CD14-positive monocyte (primary cell): Measurements from ENCODE around the gene ACOT7. TPM values are rescaled to one million over a fixed set of nuclear protein-coding genes. Genes with fewer than 3 reads are reported as not detected.
A peak's percentile ranks its signal among the peaks of the same experiment; 100 is the strongest.

Experiments used
- DNase-seq, 3 donors: peaks; one replicate each; pipeline ENCODE4 v3.0.0-alpha.2; 2011 to 2022
- H2AFZ ChIP-seq: 2 replicates; pipeline ENCODE4 v1.6.0; 2012; ENCODE audit warnings: mild to moderate bottlenecking, low read depth, low read length, inconsistent platforms; ENCODE audit not compliant: insufficient read depth, poor library complexity, severe bottlenecking
- H3K27ac ChIP-seq, 2 donors: 1 replicate in 1 of 2; 2 replicates in 1 of 2; pipeline ENCODE4 v1.5.1; 2012 to 2013; ENCODE audit warnings: low read length in 2 of 2, control low read depth in 1 of 2, inconsistent platforms in 1 of 2, low read depth in 1 of 2, mild to moderate bottlenecking in 1 of 2
- H3K27me3 ChIP-seq, 2 donors: one replicate each; pipeline versions ENCODE4 v1.6.0 to v1.6.1; 2011 to 2013; ENCODE audit warnings: low read length in 2 of 2; ENCODE audit not compliant: control insufficient read depth in 2 of 2, insufficient read depth in 2 of 2
- H3K36me3 ChIP-seq, 2 donors: replicated peaks in 1 of 2; 1 replicate in 1 of 2; 2 replicates in 1 of 2; pipeline versions ENCODE4 v1.5.1 to v1.6.1; 2012 to 2013; ENCODE audit warnings: low read length in 2 of 2, control low read depth in 1 of 2, inconsistent platforms in 1 of 2, mild to moderate bottlenecking in 1 of 2; ENCODE audit not compliant: insufficient read depth in 2 of 2, control insufficient read depth in 1 of 2
- H3K4me1 ChIP-seq, 2 donors: 1 replicate in 1 of 2; 2 replicates in 1 of 2; pipeline versions ENCODE4 v1.5.1 to v1.6.1; 2012 to 2013; ENCODE audit warnings: low read length in 2 of 2, control low read depth in 1 of 2, inconsistent platforms in 1 of 2, mild to moderate bottlenecking in 1 of 2, moderate library complexity in 1 of 2; ENCODE audit not compliant: insufficient read depth in 2 of 2, control insufficient read depth in 1 of 2
- H3K4me2 ChIP-seq: replicated peaks from 2 replicates; pipeline ENCODE3; 2012; ENCODE audit warnings: low read length, moderate library complexity, mild to moderate bottlenecking; ENCODE audit not compliant: poor library complexity, severe bottlenecking; ENCODE audit errors: extremely low read depth
- H3K4me3 ChIP-seq, 3 experiments: fragments of 200-600 bp in 1 of 3; sonication (generic) in 1 of 3; replicated peaks in 1 of 3; 1 replicate in 2 of 3; 2 replicates in 1 of 3; pipeline ENCODE4 v1.5.1; 2011 to 2013; ENCODE audit warnings: low read length in 3 of 3, mild to moderate bottlenecking in 3 of 3, control low read depth in 2 of 3, low read depth in 2 of 3, inconsistent platforms in 1 of 3, moderate library complexity in 1 of 3
- H3K79me2 ChIP-seq: 2 replicates; pipeline ENCODE4 v1.6.0; 2012; ENCODE audit warnings: mild to moderate bottlenecking, control low read depth, inconsistent platforms, low read length, moderate library complexity; ENCODE audit not compliant: insufficient read depth
- H3K9ac ChIP-seq: 2 replicates; pipeline ENCODE4 v1.6.0; 2017; ENCODE audit warnings: low read length, mild to moderate bottlenecking; ENCODE audit not compliant: insufficient read depth, poor library complexity, severe bottlenecking
- H3K9me3 ChIP-seq, 2 donors: replicated peaks in 1 of 2; 1 replicate in 1 of 2; 2 replicates in 1 of 2; pipeline versions ENCODE4 v1.5.1 to v1.6.1; 2012 to 2013; ENCODE audit warnings: low read length in 2 of 2, control low read depth in 1 of 2; ENCODE audit not compliant: control insufficient read depth in 1 of 2, insufficient read depth in 1 of 2
- H4K20me1 ChIP-seq: 2 replicates; pipeline ENCODE4 v1.6.0; 2012; ENCODE audit warnings: mild to moderate bottlenecking, low read length, control low read depth, moderate library complexity; ENCODE audit not compliant: insufficient read depth
- H3K27ac Mint-ChIP-seq, 7 donors: one replicate each; pipeline ENCODE4 v1.8.0; 2020; ENCODE audit warnings: mild to moderate bottlenecking in 7 of 7, mixed read lengths in 7 of 7, moderate library complexity in 6 of 7, inconsistent platforms in 2 of 7
- H3K27me3 Mint-ChIP-seq, 3 donors: one replicate each; pipeline ENCODE4 v1.8.0; 2021 to 2022; ENCODE audit warnings: low read depth in 3 of 3, mild to moderate bottlenecking in 3 of 3, mixed read lengths in 3 of 3, moderate library complexity in 3 of 3, inconsistent platforms in 1 of 3
- H3K36me3 Mint-ChIP-seq, 2 donors: one replicate each; pipeline ENCODE4 v1.8.0; 2020; ENCODE audit warnings: mixed read lengths in 2 of 2, inconsistent platforms in 1 of 2, mild to moderate bottlenecking in 1 of 2
- H3K4me1 Mint-ChIP-seq: one replicate; pipeline ENCODE4 v1.8.0; 2020; ENCODE audit warnings: mild to moderate bottlenecking, mixed read lengths
- H3K4me3 Mint-ChIP-seq, 2 donors: one replicate each; pipeline ENCODE4 v1.8.0; 2020; ENCODE audit warnings: mild to moderate bottlenecking in 2 of 2, mixed read lengths in 2 of 2, moderate library complexity in 1 of 2
- H3K9me3 Mint-ChIP-seq, 7 donors: one replicate each; pipeline ENCODE4 v1.8.0; 2020 to 2022; ENCODE audit warnings: mixed read lengths in 7 of 7, mild to moderate bottlenecking in 6 of 7, moderate library complexity in 6 of 7, inconsistent platforms in 2 of 7
- WGBS: methylation state at CpG from one replicate; pipeline ENCODE4 v1.1.5; 2013; ENCODE audit warnings: missing lambda C conversion rate; ENCODE audit not compliant: insufficient coverage; 5-methylcytosine and 5-hydroxymethylcytosine counted together
- intact Hi-C, 2 donors: fragments of 100-400 bp; cut with micrococcal nuclease; formaldehyde crosslinking; loops; one replicate each; pipeline versions ENCODE4 v1.15.0 to v1.15.1; 2023
- polyA plus RNA-seq, 3 donors: library from polyadenylated mRNA; depleted of rRNA in 1 of 3; unstranded in 2 of 3; stranded (reverse) in 1 of 3; fragments of 300-500 nt in 2 of 3; fragments of >200 nt in 1 of 3; fragmentation: Illumina TruSeq in 2 of 3; gene quantifications; 1 replicate in 2 of 3; 2 replicates in 1 of 3; pipeline ENCODE4 v1.2.3, GENCODE V29; 2012 to 2021
- TF ChIP-seq, protein P1 (sequence below): fragments of 200-600 bp; IDR thresholded peaks from one replicate; pipeline ENCODE4 v1.8.0; 2022; ENCODE audit warnings: antibody characterized with exemption, mild to moderate bottlenecking

Gene ACOT7
- polyA plus RNA-seq, 3 donors: 0.63 to 4.3 (median 1.4) TPM

DNA sequence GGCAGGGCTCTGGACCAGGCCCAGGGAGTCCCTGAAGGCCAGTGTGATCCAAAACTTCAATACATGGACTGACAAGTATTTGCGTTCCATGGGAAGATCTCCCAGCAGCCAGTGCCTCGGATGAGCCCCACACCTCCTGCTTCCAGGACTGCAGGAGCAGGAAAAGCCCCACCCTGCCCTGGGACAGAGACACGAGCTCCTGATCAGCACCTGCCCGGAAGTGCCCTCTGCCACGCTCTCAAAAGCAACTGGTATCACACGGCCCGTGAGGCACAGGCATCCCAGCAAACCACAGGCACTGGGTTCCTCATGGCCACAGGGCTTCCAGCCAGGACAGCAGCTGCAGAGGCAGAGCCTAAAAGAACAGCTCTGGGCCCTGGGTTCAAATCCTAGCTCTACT lies 48.6 kb downstream of the ACOT7 start:
- Histone ChIP-seq H3K4me3 (no peak overlapping the region), H2AFZ (no peak overlapping the region), H3K9ac (no peak overlapping the region), H3K27me3 (no peaks in the 10 kb centered on the region), H3K79me2 (no peaks in the 10 kb centered on the region), H4K20me1 (no peaks in the 10 kb centered on the region), H3K4me2 (no peak overlapping the region), H3K27ac (no peak overlapping the region), H3K9me3 (no peaks in the 10 kb centered on the region), H3K36me3 (no peaks in the 10 kb centered on the region), H3K4me1 (peaks cover 5 to 14% of the 10 kb centered on the region in 2 donors)
- TF ChIP-seq, protein P1, sequence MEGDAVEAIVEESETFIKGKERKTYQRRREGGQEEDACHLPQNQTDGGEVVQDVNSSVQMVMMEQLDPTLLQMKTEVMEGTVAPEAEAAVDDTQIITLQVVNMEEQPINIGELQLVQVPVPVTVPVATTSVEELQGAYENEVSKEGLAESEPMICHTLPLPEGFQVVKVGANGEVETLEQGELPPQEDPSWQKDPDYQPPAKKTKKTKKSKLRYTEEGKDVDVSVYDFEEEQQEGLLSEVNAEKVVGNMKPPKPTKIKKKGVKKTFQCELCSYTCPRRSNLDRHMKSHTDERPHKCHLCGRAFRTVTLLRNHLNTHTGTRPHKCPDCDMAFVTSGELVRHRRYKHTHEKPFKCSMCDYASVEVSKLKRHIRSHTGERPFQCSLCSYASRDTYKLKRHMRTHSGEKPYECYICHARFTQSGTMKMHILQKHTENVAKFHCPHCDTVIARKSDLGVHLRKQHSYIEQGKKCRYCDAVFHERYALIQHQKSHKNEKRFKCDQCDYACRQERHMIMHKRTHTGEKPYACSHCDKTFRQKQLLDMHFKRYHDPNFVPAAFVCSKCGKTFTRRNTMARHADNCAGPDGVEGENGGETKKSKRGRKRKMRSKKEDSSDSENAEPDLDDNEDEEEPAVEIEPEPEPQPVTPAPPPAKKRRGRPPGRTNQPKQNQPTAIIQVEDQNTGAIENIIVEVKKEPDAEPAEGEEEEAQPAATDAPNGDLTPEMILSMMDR: no peak
- no peak overlapping the region for H3K27ac Mint-ChIP-seq
- peaks cover 15% of the 10 kb centered on the region for H3K4me1 Mint-ChIP-seq
- DNase-seq: no peak
- intact Hi-C loops: loop anchor here in 1 of 2 donors (5.0 kb wide), 1 partner anchor 98 kb away; no protein-coding TSS in a partner anchor
- WGBS: 92% methylated on average over 7 of the region's 7 CpGs
- no peak overlapping the region for H3K4me3 Mint-ChIP-seq
- peaks cover 1 to 7% (median 2%) of the 10 kb centered on the region in 3 donors for H3K27me3 Mint-ChIP-seq
- peaks cover 3 to 6% of the 10 kb centered on the region in 2 donors for H3K36me3 Mint-ChIP-seq
- no peaks in the 10 kb centered on the region for H3K9me3 Mint-ChIP-seq

DNA sequence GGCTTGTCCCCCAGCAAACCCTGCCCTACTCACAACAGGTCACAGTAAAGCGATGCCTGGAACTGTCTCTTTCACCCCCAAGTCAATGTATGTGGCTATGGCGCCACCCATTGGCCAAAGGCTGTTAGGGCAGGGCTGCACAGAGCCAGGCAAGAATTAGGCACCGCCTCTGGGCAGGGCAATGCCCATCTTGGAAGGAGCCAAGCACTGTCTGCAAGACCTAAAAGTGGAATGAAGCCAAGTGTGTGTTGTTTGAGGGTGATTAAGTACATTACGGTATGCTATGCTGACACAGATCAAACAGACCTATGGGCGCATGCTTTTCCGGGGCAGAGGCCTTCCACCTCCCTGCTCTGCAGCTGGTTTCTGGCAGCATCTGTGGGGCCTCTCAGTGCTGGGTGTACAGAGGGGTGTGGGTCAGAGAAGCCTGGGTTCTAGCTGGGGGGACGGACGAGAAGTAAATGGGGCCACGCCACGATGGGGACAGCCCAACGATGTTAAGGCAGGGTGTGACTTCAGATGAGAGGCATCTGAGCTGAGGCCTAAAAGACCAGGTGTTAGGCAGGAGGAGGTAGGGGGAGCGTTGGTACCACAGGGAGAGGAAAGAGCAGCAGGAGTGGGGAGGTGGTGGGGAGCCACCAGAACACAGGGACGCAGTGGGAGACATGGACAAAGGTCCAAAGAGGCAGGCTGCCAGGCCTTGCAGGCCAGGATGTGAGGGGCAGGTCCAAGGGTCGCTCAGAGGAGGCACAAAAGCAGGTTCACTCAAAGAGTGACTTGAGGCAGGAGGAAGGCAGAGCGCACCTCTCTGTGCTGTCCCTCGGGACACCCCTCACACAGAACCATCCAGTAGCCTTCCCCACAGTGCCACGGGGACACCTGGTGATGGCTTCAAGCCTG lies 49.8 kb downstream of the ACOT7 start:
- Histone ChIP-seq H3K27me3 (no peaks in the 10 kb centered on the region), H3K9me3 (no peaks in the 10 kb centered on the region), H3K36me3 (no peaks in the 10 kb centered on the region), H3K79me2 (no peaks in the 10 kb centered on the region), H2AFZ (no peak overlapping the region), H3K4me2 (no peak overlapping the region), H3K9ac (peak overlapping the region; percentile 21), H3K4me3 (no peak overlapping the region), H3K4me1 (peaks cover 4 to 10% of the 10 kb centered on the region in 2 donors), H4K20me1 (no peaks in the 10 kb centered on the region), H3K27ac (no peak overlapping the region)
- H3K36me3 Mint-ChIP-seq: peaks cover 0 to 3% of the 10 kb centered on the region in 2 donors
- H3K27ac Mint-ChIP-seq: no peak overlapping the region
- 88% methylated on average over 16 of the region's 17 CpGs for WGBS
- TF ChIP-seq, protein P1: peak; percentile 67
- H3K9me3 Mint-ChIP-seq: peaks cover 0 to 1% (median 0%) of the 10 kb centered on the region in 7 donors
- intact Hi-C loops: loop anchor here in 1 of 2 donors (5.0 kb wide), 1 partner anchor 96 kb away; no protein-coding TSS in a partner anchor
- peaks cover 1 to 7% (median 2%) of the 10 kb centered on the region in 3 donors for H3K27me3 Mint-ChIP-seq
- no peak overlapping the region for H3K4me3 Mint-ChIP-seq
- H3K4me1 Mint-ChIP-seq: peaks cover 13% of the 10 kb centered on the region
- DNase-seq: peak in 2 of 3 donors; percentile 8 to 18
